GM23338 (cell line): Measurements from ENCODE around the gene HSPA9. TPM values are rescaled to one million over a fixed set of nuclear protein-coding genes. Genes with fewer than 3 reads are reported as not detected.

ENCODE experiments used
- ATAC-seq: fragments of 200-7000 bp; cut with Tn5 transposase; 3 replicates; pipeline ENCODE4 v1.9.1; 2020
- DNase-seq: peaks from one replicate; pipeline ENCODE4 v3.0.0-alpha.2; 2015; ENCODE audit warnings: low spot score
- H2AFZ ChIP-seq: fragments of 200-600 bp; sonication (generic); 2 replicates; pipeline ENCODE4 v1.8.0; 2016; ENCODE audit warnings: antibody characterized with exemption, mild to moderate bottlenecking, moderate library complexity
- H3F3A ChIP-seq: fragments of 200-600 bp; sonication (generic); replicated peaks from 2 replicates; pipeline ENCODE4 v1.8.0; 2017; ENCODE audit warnings: antibody characterized with exemption, mixed run types, low read depth
- H3K27ac ChIP-seq: fragments of 200-600 bp; sonication (generic); 2 replicates; pipeline ENCODE4 v1.6.1; 2016; ENCODE audit warnings: low read depth
- H3K27me3 ChIP-seq: fragments of 200-600 bp; sonication (generic); 2 replicates; pipeline ENCODE4 v1.8.0; 2016; ENCODE audit warnings: mild to moderate bottlenecking, mixed run types, moderate library complexity; ENCODE audit not compliant: insufficient read depth
- H3K36me3 ChIP-seq: fragments of 200-600 bp; sonication (generic); 2 replicates; pipeline ENCODE4 v1.8.0; 2016; ENCODE audit warnings: mild to moderate bottlenecking; ENCODE audit not compliant: insufficient read depth
- H3K4me1 ChIP-seq: fragments of 200-600 bp; sonication (generic); 2 replicates; pipeline ENCODE4 v1.8.0; 2016; ENCODE audit warnings: mild to moderate bottlenecking, moderate library complexity; ENCODE audit not compliant: insufficient read depth
- H3K4me2 ChIP-seq: fragments of 200-600 bp; sonication (generic); 2 replicates; pipeline ENCODE4 v1.7.1; 2017; ENCODE audit warnings: mixed run types
- H3K4me3 ChIP-seq: fragments of 200-600 bp; sonication (generic); 2 replicates; pipeline ENCODE4 v1.6.1; 2016; ENCODE audit warnings: mixed run types
- H3K79me2 ChIP-seq: fragments of 200-600 bp; sonication (generic); replicated peaks from 2 replicates; pipeline ENCODE4 v1.8.0; 2017; ENCODE audit warnings: mild to moderate bottlenecking; ENCODE audit not compliant: insufficient read depth
- H3K9me2 ChIP-seq: fragments of 200-600 bp; sonication (generic); 2 replicates; pipeline ENCODE4 v1.8.0; 2017; ENCODE audit not compliant: insufficient read depth
- H4K20me1 ChIP-seq: fragments of 200-600 bp; sonication (generic); replicated peaks from 2 replicates; pipeline ENCODE4 v1.8.0; 2017; ENCODE audit warnings: mild to moderate bottlenecking; ENCODE audit not compliant: insufficient read depth
- H3K27ac Mint-ChIP-seq: 2 replicates; pipeline ENCODE4 v1.8.0; 2020; ENCODE audit warnings: inconsistent platforms, mild to moderate bottlenecking, moderate library complexity, mixed read lengths
- H3K27me3 Mint-ChIP-seq: 3 replicates; pipeline ENCODE4 v1.8.0; 2022; ENCODE audit warnings: low read depth, mild to moderate bottlenecking, moderate library complexity, mixed read lengths, inconsistent platforms; ENCODE audit not compliant: insufficient read depth, poor library complexity
- H3K36me3 Mint-ChIP-seq: 3 replicates; pipeline ENCODE4 v1.8.0; 2021; ENCODE audit warnings: low read depth, mild to moderate bottlenecking, inconsistent platforms, moderate library complexity, mixed read lengths
- H3K4me1 Mint-ChIP-seq: 3 replicates; pipeline ENCODE4 v1.8.0; 2020; ENCODE audit warnings: mild to moderate bottlenecking, inconsistent platforms, mixed read lengths
- H3K4me3 Mint-ChIP-seq: 3 replicates; pipeline ENCODE4 v1.8.0; 2021; ENCODE audit warnings: moderate library complexity, mild to moderate bottlenecking, inconsistent platforms, mixed read lengths
- H3K9me3 Mint-ChIP-seq: 3 replicates; pipeline ENCODE4 v1.8.0; 2020; ENCODE audit warnings: moderate library complexity, mild to moderate bottlenecking, inconsistent platforms, mixed read lengths
- CTCF ChIP-seq, 2 experiments: fragments of 200-600 bp in 1 of 2; sonication (generic) in 1 of 2; conservative IDR thresholded peaks; 2 replicates each; pipeline versions ENCODE4 v1.5.1 to v1.6.1; 2016 to 2017; ENCODE audit warnings: antibody characterized with exemption in 2 of 2, low read depth in 2 of 2, mild to moderate bottlenecking in 2 of 2, moderate library complexity in 1 of 2
- ETS1 ChIP-seq: IDR thresholded peaks from 2 replicates; pipeline ENCODE4 v1.6.1; 2016; ENCODE audit warnings: antibody characterized with exemption
- EZH2phosphoT487 ChIP-seq: fragments of 200-600 bp; sonication (generic); IDR thresholded peaks from one replicate; pipeline ENCODE4 v1.8.1; 2018; ENCODE audit warnings: antibody characterized with exemption; ENCODE audit not compliant: unreplicated experiment
- JUNB ChIP-seq: IDR thresholded peaks from one replicate; pipeline ENCODE4 v1.6.1; 2016; ENCODE audit warnings: antibody characterized with exemption; ENCODE audit not compliant: unreplicated experiment
- NANOG ChIP-seq: IDR thresholded peaks from 2 replicates; pipeline ENCODE4 v1.6.1; 2016; ENCODE audit warnings: antibody characterized with exemption, borderline replicate concordance
- REST ChIP-seq: IDR thresholded peaks from one replicate; pipeline ENCODE4 v1.6.1; 2018; ENCODE audit warnings: antibody characterized with exemption; ENCODE audit not compliant: unreplicated experiment
- ZNF331 ChIP-seq: fragments of 250-450 bp; sonication (Bioruptor Pico); IDR thresholded peaks from 2 replicates; pipeline ENCODE4 v1.5.0; 2020; ENCODE audit warnings: low read depth, mild to moderate bottlenecking, moderate library complexity
- ZNF462 ChIP-seq: fragments of 250-450 bp; sonication (Bioruptor Pico); IDR thresholded peaks from 2 replicates; pipeline ENCODE4 v1.5.0; 2020; ENCODE audit warnings: mild to moderate bottlenecking, moderate library complexity
- polyA plus RNA-seq: library from polyadenylated mRNA; unstranded; fragments of >200 nt; fragmentation: Nextera tagmentation; extraction: Ambion mirVana; gene quantifications from 2 replicates; pipeline ENCODE4 v1.2.1, GENCODE V29; 2016
- total RNA-seq: library from RNA; depleted of rRNA; stranded (reverse); fragments of >200 nt; shearing (Covaris generic); gene quantifications from 2 replicates; pipeline ENCODE4 v1.2.3, GENCODE V29; 2014

HSPA9 gene
- total and polyA plus RNA-seq, 2 experiments from 2014 or later, result 302 to 751 TPM

- no peak for TF ChIP-seq ZNF462
- TF ChIP-seq NANOG, result no peak
- no peak for TF ChIP-seq ZNF331 (CRISPR knock-in tag)
- no peak for TF ChIP-seq JUNB
Measured at GRCh38 chr5:138560971-138561370, 14.2 kb downstream of the HSPA9 start (continued).

- no peak for DNase-seq
- H3F3A ChIP-seq, result peaks cover 35% of the 10 kb centered on the region
- H4K20me1 ChIP-seq, result peaks cover 76% of the 10 kb centered on the region
- Mint-ChIP-seq H3K9me3 (no peaks in the 10 kb centered on the region), H3K4me3 (no peak overlapping the region), H3K36me3 (peaks cover 93% of the 10 kb centered on the region), H3K4me1 (no peaks in the 10 kb centered on the region), H3K27ac (no peak overlapping the region), H3K27me3 (peaks cover 2% of the 10 kb centered on the region)
- no peaks in the 10 kb centered on the region for H3K4me1 ChIP-seq
- H3K27ac ChIP-seq, result no peak overlapping the region
- peaks cover 94% of the 10 kb centered on the region for H3K36me3 ChIP-seq
- H3K4me3 ChIP-seq, result no peak overlapping the region
- H3K9me2 ChIP-seq, result no peaks in the 10 kb centered on the region
- H2AFZ ChIP-seq, result no peak overlapping the region
- no peak overlapping the region for H3K4me2 ChIP-seq
- H3K27me3 ChIP-seq, result no peaks in the 10 kb centered on the region
- peaks cover 51% of the 10 kb centered on the region for H3K79me2 ChIP-seq
- ATAC-seq, result no peak
- TF ChIP-seq CTCF (conservative IDR thresholded peaks at IDR 0.05; ENCODE audit: low read depth in 2 of 2), result no peak
- TF ChIP-seq JUNB, result no peak
- no peak for TF ChIP-seq ETS1
- no peak for TF ChIP-seq REST
- TF ChIP-seq EZH2phosphoT487, result no peak
Measured at GRCh38 chr5:138559937-138560336, 15.3 kb downstream of the HSPA9 start.
